Neural cell (in vitro differentiated cells): ENCODE measurements around the gene IL10. TPM values are rescaled to one million over a fixed set of nuclear protein-coding genes. Genes with fewer than 3 reads are reported as not detected.
"Not testable (repeated sequence)": the region's sequence is repeated elsewhere in the genome, so short reads cannot be mapped to it uniquely, and the experiment has no call there.

Experiments
- H2AFZ ChIP-seq: fragments of 200-600, 300-800 bp; sonication (generic), shearing (Covaris generic); 2 replicates; pipeline ENCODE4 v1.6.0; 2014; ENCODE audit warnings: low read depth, mild to moderate bottlenecking, antibody characterized with exemption, low read length, moderate library complexity
- H3F3A ChIP-seq: fragments of 200-600 bp; shearing (Covaris generic); 2 replicates; pipeline ENCODE4 v1.6.1; 2016; ENCODE audit warnings: mild to moderate bottlenecking, moderate library complexity, mixed read lengths, antibody characterized with exemption, low read length; ENCODE audit not compliant: insufficient read depth, poor library complexity, severe bottlenecking
- H3K27ac ChIP-seq: fragments of 200-600, 300-800 bp; sonication (generic), shearing (Covaris generic); 2 replicates; pipeline ENCODE4 v1.5.1; 2014; ENCODE audit warnings: mild to moderate bottlenecking, low read length, moderate library complexity
- H3K27me3 ChIP-seq: fragments of 300-800, 200-600 bp; sonication (generic), shearing (Covaris generic); 2 replicates; pipeline ENCODE4 v1.6.0; 2014; ENCODE audit warnings: mild to moderate bottlenecking, low read depth, low read length, moderate library complexity; ENCODE audit not compliant: insufficient read depth
- H3K36me3 ChIP-seq: fragments of 300-800, 200-600 bp; sonication (generic), shearing (Covaris generic); 2 replicates; pipeline ENCODE4 v1.5.1; 2014; ENCODE audit warnings: mild to moderate bottlenecking, antibody characterized with exemption, low read length, moderate library complexity; ENCODE audit not compliant: insufficient read depth
- H3K4me2 ChIP-seq: fragments of 300-800, 200-600 bp; sonication (generic), shearing (Covaris generic); 2 replicates; pipeline ENCODE4 v1.6.0; 2014; ENCODE audit warnings: mild to moderate bottlenecking, low read length
- H3K4me3 ChIP-seq: fragments of 300-800, 200-600 bp; sonication (generic), shearing (Covaris generic); 2 replicates; pipeline ENCODE4 v1.5.1; 2014; ENCODE audit warnings: mild to moderate bottlenecking, low read length, moderate library complexity
- H3K79me2 ChIP-seq: fragments of 200-600 bp; shearing (Covaris generic); replicated peaks from 2 replicates; pipeline ENCODE4 v1.6.0; 2014; ENCODE audit warnings: mild to moderate bottlenecking, low read length, moderate library complexity; ENCODE audit not compliant: insufficient read depth
- H3K9ac ChIP-seq: fragments of 300-800, 200-600 bp; sonication (generic), shearing (Covaris generic); 2 replicates; pipeline ENCODE4 v1.6.1; 2016; ENCODE audit warnings: mild to moderate bottlenecking, low read length, mixed read lengths
- H3K9me2 ChIP-seq: fragments of 200-600 bp; shearing (Covaris generic); 2 replicates; pipeline ENCODE4 v1.6.1; 2016; ENCODE audit warnings: mild to moderate bottlenecking, low read length, mixed read lengths; ENCODE audit not compliant: insufficient read depth
- H3K9me3 ChIP-seq: fragments of 200-600, 300-800 bp; sonication (generic), shearing (Covaris generic); 2 replicates; pipeline ENCODE4 v1.6.1; 2016; ENCODE audit warnings: mild to moderate bottlenecking, mixed run types, low read length, moderate library complexity, mixed read lengths
- H4K20me1 ChIP-seq: fragments of 200-600 bp; shearing (Covaris generic); 2 replicates; pipeline ENCODE4 v1.6.1; 2016; ENCODE audit warnings: mild to moderate bottlenecking, mixed run types; ENCODE audit not compliant: insufficient read depth
- CTCF ChIP-seq: fragments of 450-650 bp; IDR thresholded peaks from 2 replicates; pipeline ENCODE4 v1.5.1; 2014; ENCODE audit warnings: antibody characterized with exemption, mild to moderate bottlenecking, moderate library complexity; ENCODE audit not compliant: poor library complexity, severe bottlenecking
- EP300 ChIP-seq: fragments of 450-650 bp; conservative IDR thresholded peaks from 2 replicates; pipeline ENCODE4 v1.6.1; 2014; ENCODE audit warnings: antibody characterized with exemption, mild to moderate bottlenecking, moderate library complexity; ENCODE audit not compliant: poor library complexity, severe bottlenecking
- EZH2 ChIP-seq: fragments of 200-600, 300-800 bp; shearing (Covaris generic), sonication (generic); IDR thresholded peaks from 2 replicates; pipeline ENCODE4 v1.6.1; 2014; ENCODE audit warnings: antibody characterized with exemption, low read length, borderline replicate concordance, mild to moderate bottlenecking; ENCODE audit not compliant: insufficient read depth, poor library complexity, severe bottlenecking
- MXI1 ChIP-seq: fragments of 450-650 bp; conservative IDR thresholded peaks from 2 replicates; pipeline ENCODE4 v1.6.1; 2014; ENCODE audit warnings: antibody characterized with exemption, mild to moderate bottlenecking; ENCODE audit not compliant: poor library complexity, severe bottlenecking
- POLR2AphosphoS5 ChIP-seq: IDR thresholded peaks from 2 replicates; pipeline ENCODE4 v1.6.1; 2012
- RAD21 ChIP-seq: fragments of 450-650 bp; conservative IDR thresholded peaks from 2 replicates; pipeline ENCODE4 v1.6.1; 2014; ENCODE audit warnings: antibody characterized with exemption, mild to moderate bottlenecking, moderate library complexity
- REST ChIP-seq: IDR thresholded peaks from 2 replicates; pipeline ENCODE4 v1.6.1; 2012; ENCODE audit warnings: borderline replicate concordance
- SMC3 ChIP-seq: fragments of 450-650 bp; conservative IDR thresholded peaks from 2 replicates; pipeline ENCODE4 v1.6.1; 2014; ENCODE audit warnings: antibody characterized with exemption, mild to moderate bottlenecking, moderate library complexity; ENCODE audit not compliant: poor library complexity
- TAF1 ChIP-seq: IDR thresholded peaks from 2 replicates; pipeline ENCODE4 v1.6.1; 2012; ENCODE audit warnings: low read depth
- polyA plus RNA-seq: library from polyadenylated mRNA; depleted of rRNA; stranded (reverse); fragments of >200 nt; gene quantifications from 2 replicates; pipeline ENCODE4 v1.2.3, GENCODE V29; 2014

The IL10 gene
- polyA plus RNA-seq, 1 donor from 2014 or later: not detected

DNA sequence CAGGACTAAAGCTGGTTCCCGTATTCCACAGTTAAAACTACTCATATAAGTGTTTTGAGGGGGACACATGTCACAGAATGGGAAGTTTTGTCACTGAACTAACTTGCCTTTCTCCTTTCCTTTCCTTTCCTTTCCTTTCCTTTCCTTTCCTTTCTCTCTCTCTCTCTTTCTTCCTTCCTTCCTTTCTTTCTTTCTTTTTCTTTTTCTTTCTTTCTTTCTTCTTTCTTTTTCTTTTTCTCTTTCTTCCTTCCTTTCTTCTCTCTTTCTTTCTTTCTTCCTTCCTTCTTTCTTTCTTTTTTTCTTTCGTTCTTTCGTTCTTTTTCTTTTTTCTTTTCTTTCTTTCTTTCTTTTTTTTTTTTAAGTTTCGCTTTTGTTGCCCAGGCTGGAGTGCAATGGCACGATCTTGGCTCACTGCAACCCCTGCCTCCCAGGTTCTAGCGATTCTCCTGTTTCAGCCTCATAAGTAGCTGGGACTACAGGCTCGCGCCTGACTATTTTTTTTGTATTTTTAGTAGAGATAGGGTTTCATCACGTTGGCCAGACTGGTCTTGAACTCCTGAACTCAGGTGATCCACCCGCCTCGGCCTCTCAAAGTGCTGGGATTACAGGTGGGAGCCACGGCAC lies 9.4 kb downstream of the IL10 start:
- H4K20me1 ChIP-seq, H3K27ac ChIP-seq, H3F3A ChIP-seq, H3K79me2 ChIP-seq, H2AFZ ChIP-seq, H3K9me2 ChIP-seq, H3K4me3 ChIP-seq, H3K9me3 ChIP-seq, H3K27me3 ChIP-seq, H3K36me3 ChIP-seq, H3K4me2 ChIP-seq, H3K9ac ChIP-seq: not testable (repeated sequence)

DNA sequence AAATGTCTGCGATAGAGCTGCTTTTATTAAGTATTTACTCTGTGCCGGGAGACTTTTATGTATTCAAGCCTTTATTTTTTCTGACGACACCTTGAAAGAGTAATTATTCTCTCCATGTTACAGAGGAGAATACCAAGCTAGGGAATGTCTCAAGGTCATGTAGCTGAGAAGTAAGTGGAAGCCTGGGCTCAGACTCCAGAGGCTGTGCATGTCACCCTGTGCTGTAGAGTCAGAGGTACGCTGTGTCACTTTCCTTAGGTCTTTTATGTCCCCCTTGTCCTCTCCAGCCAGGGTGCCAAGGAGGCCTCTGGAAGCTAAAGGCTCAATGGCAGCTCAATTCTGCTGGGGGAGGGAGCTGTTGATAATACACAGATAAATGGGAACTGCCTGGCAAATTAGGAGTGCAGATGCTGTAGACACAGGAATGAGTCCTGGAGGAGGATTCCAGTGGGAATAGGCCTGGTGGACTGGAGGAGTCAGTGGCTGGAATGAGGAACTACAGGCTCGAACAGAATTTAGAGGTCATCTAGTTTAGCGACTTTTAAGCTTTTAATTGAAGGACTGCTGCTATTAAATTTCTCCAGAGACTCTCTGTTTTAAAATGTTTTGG lies 11.0 kb downstream of the IL10 start:
- Histone ChIP-seq H3K4me2 (no peak overlapping the region), H3F3A (no peaks in the 10 kb centered on the region), H3K27me3 (no peaks in the 10 kb centered on the region), H3K9ac (no peak overlapping the region), H3K9me3 (no peaks in the 10 kb centered on the region), H4K20me1 (no peaks in the 10 kb centered on the region), H3K4me3 (no peak overlapping the region), H3K36me3 (no peaks in the 10 kb centered on the region), H3K27ac (no peak overlapping the region), H3K79me2 (no peaks in the 10 kb centered on the region), H3K9me2 (no peaks in the 10 kb centered on the region), H2AFZ (no peak overlapping the region)
- TF ChIP-seq EP300: no peak
- no peak for TF ChIP-seq REST
- TF ChIP-seq SMC3: no peak
- TF ChIP-seq RAD21: no peak
- no peak for TF ChIP-seq EZH2

DNA sequence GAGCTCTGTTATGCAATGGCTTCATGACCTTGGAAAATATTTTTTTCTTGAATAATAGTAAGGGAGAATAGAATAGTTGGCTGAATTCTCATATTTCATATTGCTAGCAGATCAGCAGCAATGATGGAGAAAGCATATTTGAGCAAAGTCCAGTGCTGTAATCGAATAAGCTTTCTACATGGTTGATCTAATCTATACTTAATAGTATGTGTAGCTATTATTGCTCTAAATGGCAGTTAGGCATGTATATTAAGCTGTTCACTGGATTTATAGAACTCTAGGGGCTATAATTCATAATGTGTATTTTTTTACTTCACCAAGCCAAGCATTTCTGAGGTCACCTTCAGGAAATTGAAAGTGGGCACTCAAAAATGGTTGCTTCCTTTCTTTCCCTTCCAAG lies 11.7 kb downstream of the IL10 start:
- H2AFZ ChIP-seq: no peak overlapping the region
- no peaks in the 10 kb centered on the region for H3K36me3 ChIP-seq
- H3K4me2 ChIP-seq: no peak overlapping the region
- H3K9ac ChIP-seq: no peak overlapping the region
- no peaks in the 10 kb centered on the region for H4K20me1 ChIP-seq
- no peaks in the 10 kb centered on the region for H3K9me2 ChIP-seq
- no peaks in the 10 kb centered on the region for H3F3A ChIP-seq
- no peak overlapping the region for H3K4me3 ChIP-seq
- no peaks in the 10 kb centered on the region for H3K9me3 ChIP-seq
- no peaks in the 10 kb centered on the region for H3K79me2 ChIP-seq
- H3K27ac ChIP-seq: no peak overlapping the region
- H3K27me3 ChIP-seq: no peaks in the 10 kb centered on the region
- TF ChIP-seq MXI1: no peak
- no peak for TF ChIP-seq POLR2AphosphoS5
- TF ChIP-seq EP300: no peak
- TF ChIP-seq RAD21: no peak
- TF ChIP-seq EZH2: no peak
- no peak for TF ChIP-seq TAF1
- TF ChIP-seq CTCF: no peak
- TF ChIP-seq SMC3: no peak
- TF ChIP-seq REST: no peak
